Common myeloid progenitor, CD34-positive (primary cell): Measurements from ENCODE around the gene OMP.

Source experiments
- CTCF ChIA-PET: fragments of 350-600 bp; sonication (Branson Sonifier 250); formaldehyde crosslinking; loops from one replicate; lab custom pipeline; 2021; ENCODE audit warnings: antibody characterized with exemption; lab: Charles Lee
- POLR2A ChIA-PET: fragments of 350-600 bp; sonication (Branson Sonifier 250); formaldehyde crosslinking; loops from one replicate; lab custom pipeline; 2021; ENCODE audit warnings: antibody characterized with exemption; lab: Charles Lee
- DNase-seq, 3 donors: peaks; one replicate each; pipeline versions ENCODE4 v3.0.0 to v3.0.0-alpha.2; 2013
- H3K27ac ChIP-seq, 2 experiments: 1 replicate in 1 of 2; 2 replicates in 1 of 2; pipeline ENCODE4 v1.7.0; 2013; ENCODE audit warnings: inconsistent platforms in 2 of 2, low read length in 2 of 2, mild to moderate bottlenecking in 2 of 2, low read depth in 1 of 2, moderate library complexity in 1 of 2; ENCODE audit not compliant: severe bottlenecking in 2 of 2, insufficient read depth in 1 of 2, poor library complexity in 1 of 2
- H3K27me3 ChIP-seq, 5 experiments: replicated peaks in 2 of 5; 1 replicate in 3 of 5; 2 replicates in 2 of 5; pipeline versions ENCODE4 v1.6.1 to v1.7.0; 2013; ENCODE audit warnings: low read length in 4 of 5, mild to moderate bottlenecking in 2 of 5, moderate library complexity in 2 of 5, inconsistent platforms in 1 of 5; ENCODE audit not compliant: insufficient read depth in 5 of 5, control insufficient read depth in 4 of 5
- H3K36me3 ChIP-seq, 4 experiments: 1 replicate in 2 of 4; 2 replicates in 2 of 4; pipeline versions ENCODE4 v1.6.1 to v1.7.0; 2013; ENCODE audit warnings: low read length in 3 of 4, control low read depth in 1 of 4, mild to moderate bottlenecking in 1 of 4; ENCODE audit not compliant: control insufficient read depth in 4 of 4, insufficient read depth in 4 of 4
- H3K4me1 ChIP-seq, 4 experiments: 1 replicate in 3 of 4; 2 replicates in 1 of 4; pipeline versions ENCODE4 v1.6.1 to v1.7.1; 2013; ENCODE audit warnings: low read length in 3 of 4, mild to moderate bottlenecking in 3 of 4, control low read depth in 1 of 4, inconsistent platforms in 1 of 4, moderate library complexity in 1 of 4; ENCODE audit not compliant: control insufficient read depth in 4 of 4, insufficient read depth in 4 of 4; ENCODE audit errors: control extremely low read depth in 1 of 4
- H3K4me3 ChIP-seq, 7 experiments: 1 replicate in 4 of 7; 2 replicates in 3 of 7; pipeline versions ENCODE4 v1.5.1 to v1.7.0; 2013; ENCODE audit warnings: mild to moderate bottlenecking in 7 of 7, low read length in 6 of 7, moderate library complexity in 6 of 7, inconsistent platforms in 2 of 7, low read depth in 2 of 7, control low read depth in 1 of 7; ENCODE audit not compliant: insufficient read depth in 4 of 7, control insufficient read depth in 1 of 7; ENCODE audit errors: extremely low read depth in 1 of 7
- H3K9me3 ChIP-seq, 5 experiments: 1 replicate in 4 of 5; 2 replicates in 1 of 5; pipeline versions ENCODE4 v1.6.1 to v1.7.1; 2013; ENCODE audit warnings: low read length in 4 of 5, mild to moderate bottlenecking in 2 of 5, inconsistent platforms in 1 of 5, low read depth in 1 of 5, moderate library complexity in 1 of 5; ENCODE audit not compliant: control insufficient read depth in 4 of 5, insufficient read depth in 2 of 5; ENCODE audit errors: control extremely low read depth in 1 of 5
- WGBS: methylation state at CpG from one replicate; pipeline ENCODE4 v1.1.5; 2013; ENCODE audit not compliant: insufficient coverage; 5-methylcytosine and 5-hydroxymethylcytosine counted together

Gene OMP

DNA sequence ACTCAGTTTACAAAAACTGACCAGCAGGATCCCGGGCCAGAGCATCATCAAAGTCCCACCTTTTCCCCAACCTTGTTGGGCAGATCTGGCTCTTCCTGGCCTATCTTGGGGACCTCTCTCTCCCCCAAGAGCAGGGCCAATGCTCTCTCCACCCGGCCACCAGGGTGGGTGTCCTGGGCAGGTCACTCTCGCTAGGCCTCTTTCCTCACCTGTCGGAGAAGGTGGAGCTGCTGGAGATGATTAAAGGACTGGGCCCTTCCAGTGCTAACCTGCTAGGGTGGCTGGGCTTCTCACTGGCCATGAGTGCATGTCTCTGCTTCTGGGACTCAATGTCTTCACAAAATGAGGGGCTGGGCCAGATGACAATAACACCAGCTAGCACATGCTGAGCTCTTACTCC lies 38.8 kb upstream of the OMP start:
- 94% methylated on average over 3 of the region's 4 CpGs for WGBS
- Histone ChIP-seq H3K36me3 (no peaks in the 10 kb centered on the region), H3K9me3 (peaks cover 0 to 4% (median 0%) of the 10 kb centered on the region in 5 experiments), H3K4me1 (peaks cover 4 to 14% (median 10%) of the 10 kb centered on the region in 4 experiments), H3K27ac (no peak overlapping the region), H3K27me3 (peaks cover 0 to 8% (median 2%) of the 10 kb centered on the region in 5 experiments), H3K4me3 (no peak overlapping the region)
- no peak for DNase-seq
- POLR2A ChIA-PET = no interaction called here
- CTCF ChIA-PET = interaction anchor here (1.0 to 6.9 kb wide), 3 partner anchors 10 to 31 kb away, joined by 3 to 67 read pairs (median 29); no protein-coding TSS in a partner anchor

DNA sequence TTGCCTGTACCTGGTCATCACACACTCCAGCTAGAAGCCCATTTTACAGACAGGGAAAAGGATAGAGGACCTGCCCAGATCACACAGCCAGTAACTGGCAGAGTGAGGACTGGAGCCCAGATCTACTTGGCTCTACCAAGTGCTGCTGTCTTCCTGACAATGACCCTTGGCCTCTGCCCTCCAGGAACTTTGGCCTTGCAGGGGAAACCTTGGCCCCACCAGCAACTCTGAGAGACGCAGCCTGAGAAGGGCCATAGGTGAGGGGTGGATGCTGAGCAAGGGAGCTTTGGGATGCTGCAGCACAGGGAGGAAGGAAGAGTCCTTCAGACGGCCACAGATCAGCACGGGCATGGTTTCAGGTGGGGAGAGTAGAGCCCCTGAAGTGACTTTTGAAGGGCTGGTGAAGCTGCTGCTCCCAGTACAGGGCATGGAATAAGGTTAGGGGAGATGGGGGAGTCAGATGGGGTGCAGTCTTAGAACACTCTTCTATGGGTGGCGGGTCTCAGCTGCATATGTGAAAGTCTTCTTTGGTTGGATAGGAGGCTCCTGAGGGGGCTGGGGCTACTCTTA lies 37.9 kb upstream of the OMP start:
- WGBS = 93% methylated on average over 4 of the region's 4 CpGs
- CTCF ChIA-PET = interaction anchor here (1.0 to 6.9 kb wide), 9 partner anchors 10 to 46 kb away, joined by 3 to 67 read pairs (median 4); no protein-coding TSS in a partner anchor
- H3K4me1 ChIP-seq = peaks cover 4 to 14% (median 10%) of the 10 kb centered on the region in 4 experiments
- H3K27me3 ChIP-seq = peaks cover 0 to 8% (median 2%) of the 10 kb centered on the region in 5 experiments
- H3K27ac ChIP-seq = no peak overlapping the region
- no peak for DNase-seq
- no peaks in the 10 kb centered on the region for H3K36me3 ChIP-seq
- peaks cover 0 to 4% (median 0%) of the 10 kb centered on the region in 5 experiments for H3K9me3 ChIP-seq
- H3K4me3 ChIP-seq = no peak overlapping the region
- POLR2A ChIA-PET = no interaction called here

DNA sequence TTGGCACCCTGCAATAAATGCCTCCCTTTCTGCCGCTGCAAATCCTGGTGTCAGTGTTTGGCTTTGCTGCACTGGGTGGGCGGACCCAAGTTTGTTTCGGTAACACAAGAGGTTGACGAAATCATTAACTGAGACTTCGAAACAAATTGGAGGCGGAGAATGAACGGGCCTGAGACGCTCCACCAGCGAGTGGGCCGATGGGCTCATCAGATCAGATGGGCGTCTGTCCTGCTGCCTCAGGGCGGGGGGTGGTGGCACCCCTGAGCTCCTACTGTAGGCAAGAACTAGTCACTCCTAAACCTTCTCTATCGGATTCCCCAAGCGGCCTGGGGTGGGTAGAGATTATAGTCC lies 36.8 kb upstream of the OMP start:
- peaks cover 4 to 14% (median 10%) of the 10 kb centered on the region in 4 experiments for H3K4me1 ChIP-seq
- H3K27ac ChIP-seq = no peak overlapping the region
- peaks cover 0 to 8% (median 4%) of the 10 kb centered on the region in 5 experiments for H3K27me3 ChIP-seq
- peak overlapping the region; percentile 69 to 85 (median 70) for H3K4me3 ChIP-seq
- no peaks in the 10 kb centered on the region for H3K36me3 ChIP-seq
- DNase-seq = peak; percentile 21 to 57 (median 53)
- WGBS = 6% methylated on average over 14 of the region's 14 CpGs
- POLR2A ChIA-PET = no interaction called here
- H3K9me3 ChIP-seq = peaks cover 0 to 4% (median 0%) of the 10 kb centered on the region in 5 experiments
- CTCF ChIA-PET = interaction anchor here (1.0 to 6.9 kb wide), 8 partner anchors 9 to 42 kb away, joined by 3 to 67 read pairs (median 5); no protein-coding TSS in a partner anchor

DNA sequence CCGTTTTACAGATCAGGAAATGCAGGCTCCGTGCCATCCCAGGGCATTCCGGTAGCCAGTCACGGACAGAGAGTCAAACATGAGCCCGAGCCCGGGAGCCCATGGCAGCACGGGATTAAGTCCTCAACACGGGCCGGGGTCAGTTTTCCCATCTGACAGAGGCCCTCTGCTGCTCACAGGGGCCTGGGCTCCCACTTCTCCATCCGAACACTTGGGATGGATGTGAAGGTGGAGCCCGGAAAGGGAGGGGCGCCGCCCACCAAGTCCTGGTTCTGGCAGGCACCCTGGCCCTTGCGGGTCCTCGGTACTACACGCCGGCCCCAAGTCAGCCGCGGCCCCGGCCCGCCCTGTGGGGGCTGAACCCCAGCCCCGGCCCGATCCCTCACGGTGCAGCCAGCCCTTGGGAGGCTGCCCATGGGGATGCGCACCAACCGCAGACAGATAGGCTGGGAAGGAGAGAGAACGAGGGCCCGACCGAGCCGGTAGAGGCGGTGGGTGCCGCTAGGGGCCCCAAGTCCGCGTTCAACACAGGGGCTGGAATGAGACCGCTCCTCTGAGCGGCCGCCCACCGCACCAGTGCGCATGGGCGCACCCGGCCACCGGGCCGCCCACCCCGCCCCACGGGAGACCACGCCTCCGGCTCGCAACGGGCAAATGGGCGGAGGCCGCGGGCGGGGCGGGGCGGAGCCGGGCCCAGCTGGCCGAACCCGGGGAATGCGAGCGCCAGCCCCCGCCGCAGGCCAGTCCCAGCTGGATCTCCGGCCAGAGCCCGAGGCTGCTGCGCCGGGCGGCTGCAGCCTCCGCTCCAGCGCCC lies 36.2 kb upstream of the OMP start, which contains the start of gene CAPN5:
CAPN5 (plus strand) TSS at position 743 of the 814 bp plus-strand sequence. CDS start 17,916 bp downstream, outside the sequence.
- CTCF ChIA-PET = interaction anchor here (0.9 to 6.9 kb wide), 8 partner anchors 8 to 28 kb away, joined by 3 to 67 read pairs (median 5); no protein-coding TSS in a partner anchor
- Histone ChIP-seq H3K4me3 (peak within 1 kb of the TSS; percentile 69 to 85 (median 70)), H3K4me1 (peaks cover 4 to 14% (median 11%) of the 10 kb centered on the region in 4 experiments), H3K27ac (no peak within 1 kb of the TSS), H3K27me3 (peaks cover 0 to 8% (median 4%) of the 10 kb centered on the region in 5 experiments), H3K36me3 (no peaks in the 10 kb centered on the region), H3K9me3 (peaks cover 0 to 4% (median 0%) of the 10 kb centered on the region in 5 experiments)
- POLR2A ChIA-PET = no interaction called here
- DNase-seq = peak; percentile 89 to 94 (median 92)
- 0% methylated on average over 63 of the region's 69 CpGs for WGBS

DNA sequence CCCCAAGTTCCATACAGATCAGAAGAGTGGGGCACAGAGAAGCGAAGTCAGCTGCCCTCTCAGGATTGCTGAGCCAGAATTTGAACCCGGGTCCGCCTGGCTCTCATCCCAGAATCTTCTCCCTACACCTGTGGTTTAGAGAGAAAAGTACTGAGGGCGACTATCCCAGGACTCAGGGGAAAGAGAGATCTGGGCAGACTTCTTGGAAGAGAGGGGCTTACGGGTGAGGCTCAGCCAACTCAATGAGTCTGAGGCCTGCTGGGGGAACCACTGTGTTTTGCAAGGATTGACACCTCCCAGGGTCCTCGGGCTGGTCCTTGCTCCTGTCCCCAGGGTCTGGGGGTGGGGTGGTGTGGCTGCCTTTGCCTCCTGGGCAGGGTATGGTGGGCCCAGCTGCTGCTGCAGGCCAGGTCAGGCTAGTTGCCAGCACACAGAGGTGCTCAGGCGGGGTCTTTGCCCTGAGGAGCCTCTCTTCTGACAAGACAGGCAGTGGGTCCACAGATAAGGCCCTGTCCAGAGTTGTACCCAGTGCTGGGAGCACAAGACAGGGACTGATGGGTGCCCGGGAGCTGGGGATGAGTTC lies 34.7 kb upstream of the OMP start:
- 97% methylated on average over 5 of the region's 8 CpGs for WGBS
- Histone ChIP-seq H3K9me3 (no peaks in the 10 kb centered on the region), H3K4me3 (no peak overlapping the region), H3K4me1 (peaks cover 4 to 27% (median 24%) of the 10 kb centered on the region in 4 experiments), H3K36me3 (no peaks in the 10 kb centered on the region), H3K27me3 (peaks cover 0 to 8% (median 4%) of the 10 kb centered on the region in 5 experiments), H3K27ac (no peak overlapping the region)
- ChIA-PET CTCF (interaction anchor here (1.5 to 6.9 kb wide), 2 partner anchors 14 to 23 kb away, joined by 4 to 67 read pairs; no protein-coding TSS in a partner anchor), POLR2A (no interaction called here)
- DNase-seq = no peak

DNA sequence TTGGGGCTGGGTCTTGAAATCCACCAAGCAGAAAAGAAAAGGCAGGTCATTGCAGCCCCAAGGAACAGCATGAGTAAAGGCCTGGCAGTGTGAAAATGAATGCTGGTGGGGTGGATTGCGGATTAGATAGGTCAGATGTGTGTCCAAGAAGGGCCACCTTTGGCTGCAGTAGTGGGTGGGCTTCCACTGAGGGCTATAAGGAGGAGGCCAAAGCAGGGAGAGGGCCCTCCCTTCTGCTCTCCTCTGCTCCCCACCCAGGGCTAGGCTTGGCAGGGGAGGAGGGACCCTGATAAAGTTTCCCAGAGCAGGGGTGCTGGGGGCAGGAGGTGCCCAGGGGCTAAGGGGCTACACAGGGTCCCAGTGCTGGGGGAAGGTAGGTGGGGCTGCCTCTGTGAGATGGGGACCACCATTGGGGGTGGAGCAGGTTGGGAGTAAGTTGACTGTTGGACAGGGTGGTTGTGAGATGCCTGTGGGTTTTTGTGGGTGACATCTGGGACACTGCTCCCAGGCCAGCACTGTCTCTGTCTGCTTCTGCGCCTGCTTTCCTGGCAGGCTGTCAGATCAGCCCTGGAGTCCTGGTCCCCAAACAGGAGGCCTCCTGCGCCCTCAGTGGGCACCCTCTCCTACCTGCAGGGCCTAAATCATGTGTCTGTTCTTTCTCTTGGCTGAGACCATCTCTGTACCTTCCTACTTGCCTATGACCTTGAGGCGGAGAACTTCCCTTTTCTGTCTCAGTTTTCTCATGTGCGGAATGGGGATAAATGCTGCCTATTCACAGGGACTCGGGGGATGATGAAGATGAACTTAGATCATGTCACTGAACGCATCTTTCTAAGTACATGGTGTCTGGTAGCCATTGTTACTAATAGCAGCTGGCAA lies 33.9 kb upstream of the OMP start:
- POLR2A ChIA-PET = no interaction called here
- CTCF ChIA-PET = interaction anchor here (6.9 kb wide), 1 partner anchor 22 kb away, joined by 67 read pairs; no protein-coding TSS in a partner anchor
- H3K27ac ChIP-seq = no peak overlapping the region

More for the DNA sequence above, 33.9 kb upstream of the OMP start:
- Histone ChIP-seq H3K4me3 (no peak overlapping the region), H3K9me3 (no peaks in the 10 kb centered on the region), H3K4me1 (peaks cover 4 to 35% (median 31%) of the 10 kb centered on the region in 4 experiments), H3K27me3 (peaks cover 0 to 8% (median 4%) of the 10 kb centered on the region in 5 experiments), H3K36me3 (no peaks in the 10 kb centered on the region)
- DNase-seq = no peak
- WGBS = 78% methylated on average over 6 of the region's 7 CpGs
